Progenitor cell of endocrine pancreas (in vitro differentiated cells): Measurements from ENCODE around the gene ZFYVE19. TPM values are rescaled to one million over a fixed set of nuclear protein-coding genes. Genes with fewer than 3 reads are reported as not detected.

Source experiments
- DNase-seq: peaks from one replicate; pipeline ENCODE4 v3.0.0; 2021; ENCODE audit warnings: low spot score; ENCODE audit not compliant: unreplicated experiment
- H3K27ac Mint-ChIP-seq: 2 replicates; pipeline ENCODE4 v1.8.0; 2021; ENCODE audit warnings: mild to moderate bottlenecking, moderate library complexity, mixed read lengths
- H3K27me3 Mint-ChIP-seq: 2 replicates; pipeline ENCODE4 v1.8.0; 2021; ENCODE audit warnings: mixed read lengths
- H3K36me3 Mint-ChIP-seq: 2 replicates; pipeline ENCODE4 v1.8.0; 2022; ENCODE audit warnings: mixed read lengths; ENCODE audit not compliant: insufficient read depth
- H3K4me1 Mint-ChIP-seq: 2 replicates; pipeline ENCODE4 v1.8.0; 2021; ENCODE audit warnings: low read depth, mixed read lengths
- H3K4me3 Mint-ChIP-seq: 2 replicates; pipeline ENCODE4 v1.8.0; 2021; ENCODE audit warnings: low read depth, mild to moderate bottlenecking, moderate library complexity, mixed read lengths
- H3K9me3 Mint-ChIP-seq: 2 replicates; pipeline ENCODE4 v1.8.0; 2021; ENCODE audit warnings: low read depth, mixed read lengths
- CTCF ChIP-seq: fragments of 200-600 bp; sonication (generic); IDR thresholded peaks from one replicate; pipeline ENCODE4 v1.5.0; 2021; ENCODE audit warnings: antibody characterized with exemption, mild to moderate bottlenecking; ENCODE audit not compliant: unreplicated experiment
- total RNA-seq: library from RNA; stranded (reverse); gene quantifications from 2 replicates; pipeline ENCODE4 v1.2.1, GENCODE V29; 2021

ZFYVE19 gene
- total RNA-seq, 1 donor from 2014 or later: 25.2 TPM

- Mint-ChIP-seq H3K4me3 (no peak overlapping the region), H3K4me1 (peaks cover 27% of the 10 kb centered on the region), H3K27ac (peak overlapping the region; percentile 87), H3K27me3 (no peaks in the 10 kb centered on the region), H3K36me3 (peaks cover 18% of the 10 kb centered on the region), H3K9me3 (no peaks in the 10 kb centered on the region)
- no peak for DNase-seq
- no peak for TF ChIP-seq CTCF
These were observed 43.8 kb downstream of the ZFYVE19 start for GRCh38 chr15:40850576-40851112.

DNA sequence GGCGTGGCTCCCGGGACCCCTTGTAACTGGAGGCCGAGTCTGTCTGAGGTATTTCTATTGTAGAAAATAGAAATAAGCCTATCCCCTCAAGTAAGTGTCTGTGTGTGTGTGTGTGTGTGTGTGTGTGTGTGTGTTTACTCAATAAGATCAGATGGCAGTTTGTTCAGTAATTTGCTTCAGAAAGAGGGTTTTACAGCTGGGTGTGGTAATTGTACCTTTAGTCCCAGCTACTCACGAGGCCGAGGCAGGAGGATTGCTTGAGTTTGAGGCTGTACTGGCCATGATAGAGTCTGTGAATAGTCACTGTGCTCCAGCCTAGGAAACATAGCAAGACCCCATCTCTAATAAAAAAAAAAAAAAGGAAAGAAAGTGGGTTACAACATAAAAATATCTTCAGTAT, 45.6 kb downstream of the ZFYVE19 start:
- DNase-seq: no peak
- Mint-ChIP-seq H3K9me3 (no peaks in the 10 kb centered on the region), H3K4me3 (no peak overlapping the region), H3K27ac (no peak overlapping the region), H3K4me1 (peaks cover 14% of the 10 kb centered on the region), H3K27me3 (no peaks in the 10 kb centered on the region), H3K36me3 (peaks cover 23% of the 10 kb centered on the region)
- TF ChIP-seq CTCF: no peak

GRCh38 chr15:40853241-40853890, 46.5 kb downstream of the ZFYVE19 start:
- Mint-ChIP-seq H3K4me1 (peaks cover 8% of the 10 kb centered on the region), H3K36me3 (peaks cover 20% of the 10 kb centered on the region), H3K9me3 (no peaks in the 10 kb centered on the region), H3K27me3 (no peaks in the 10 kb centered on the region), H3K27ac (no peak overlapping the region), H3K4me3 (no peak overlapping the region)
- DNase-seq: no peak
- TF ChIP-seq CTCF: no peak

DNA sequence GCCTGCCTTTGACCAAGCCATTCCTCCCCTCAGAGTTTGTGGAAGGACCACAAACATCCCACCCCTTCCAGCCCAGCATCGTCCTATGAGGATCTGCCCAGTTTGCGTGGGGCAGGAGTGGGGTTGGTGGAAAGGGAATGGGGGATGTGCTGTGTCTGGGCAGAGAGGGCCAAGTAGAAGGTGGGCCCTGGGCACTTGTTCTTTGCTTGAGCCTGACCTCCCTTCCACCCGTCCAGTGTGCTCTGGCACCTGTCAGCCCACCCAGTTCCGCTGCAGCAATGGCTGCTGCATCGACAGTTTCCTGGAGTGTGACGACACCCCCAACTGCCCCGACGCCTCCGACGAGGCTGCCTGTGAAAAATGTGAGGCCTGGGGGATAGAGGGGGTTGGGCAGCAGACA, 47.3 kb downstream of the ZFYVE19 start:
- H3K36me3 Mint-ChIP-seq: peaks cover 23% of the 10 kb centered on the region
- no peaks in the 10 kb centered on the region for H3K9me3 Mint-ChIP-seq
- H3K4me3 Mint-ChIP-seq: no peak overlapping the region
- H3K4me1 Mint-ChIP-seq: peaks cover 9% of the 10 kb centered on the region
- no peaks in the 10 kb centered on the region for H3K27me3 Mint-ChIP-seq
- no peak for TF ChIP-seq CTCF
- DNase-seq: no peak
- no peak overlapping the region for H3K27ac Mint-ChIP-seq

DNA sequence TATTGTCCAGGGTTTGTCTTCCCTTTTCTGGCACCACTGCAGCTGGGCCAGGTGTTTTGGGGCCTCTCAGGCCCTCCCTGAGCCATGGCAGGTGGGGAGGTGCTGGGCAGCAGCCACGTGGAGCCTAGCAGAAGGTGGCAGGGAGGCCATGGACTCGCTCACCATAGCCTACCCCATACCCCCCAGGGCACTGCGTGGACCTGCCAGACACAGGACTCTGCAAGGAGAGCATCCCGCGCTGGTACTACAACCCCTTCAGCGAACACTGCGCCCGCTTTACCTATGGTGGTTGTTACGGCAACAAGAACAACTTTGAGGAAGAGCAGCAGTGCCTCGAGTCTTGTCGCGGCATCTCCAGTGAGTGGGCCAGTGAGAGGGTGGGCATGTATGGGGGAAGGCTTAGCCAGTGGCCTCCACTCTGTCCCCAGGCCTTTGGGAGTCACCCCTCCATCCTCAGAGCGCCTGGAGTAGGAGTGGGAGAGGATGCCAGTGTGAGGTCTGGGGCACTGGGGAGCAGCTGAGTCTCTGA, 48.9 kb downstream of the ZFYVE19 start:
- no peak overlapping the region for H3K4me3 Mint-ChIP-seq
- no peak overlapping the region for H3K27ac Mint-ChIP-seq
- no peak for TF ChIP-seq CTCF
- no peaks in the 10 kb centered on the region for H3K9me3 Mint-ChIP-seq
- H3K4me1 Mint-ChIP-seq: peaks cover 15% of the 10 kb centered on the region
- no peaks in the 10 kb centered on the region for H3K27me3 Mint-ChIP-seq
- peaks cover 19% of the 10 kb centered on the region for H3K36me3 Mint-ChIP-seq
- no peak for DNase-seq
